ENCODE data around the gene NRG3.

The NRG3 gene

GRCh38 chr10:82643601-82644000 lies 768.6 kb downstream of the NRG3 start:
- no peak for TF ChIP-seq CTCF (IDR thresholded peaks at IDR 0.05)
- Histone ChIP-seq H3K4me3 (no peak overlapping the region), H3K27ac (no peak overlapping the region)
- DNase-seq (ENCODE audit: low spot score) = no peak

DNA sequence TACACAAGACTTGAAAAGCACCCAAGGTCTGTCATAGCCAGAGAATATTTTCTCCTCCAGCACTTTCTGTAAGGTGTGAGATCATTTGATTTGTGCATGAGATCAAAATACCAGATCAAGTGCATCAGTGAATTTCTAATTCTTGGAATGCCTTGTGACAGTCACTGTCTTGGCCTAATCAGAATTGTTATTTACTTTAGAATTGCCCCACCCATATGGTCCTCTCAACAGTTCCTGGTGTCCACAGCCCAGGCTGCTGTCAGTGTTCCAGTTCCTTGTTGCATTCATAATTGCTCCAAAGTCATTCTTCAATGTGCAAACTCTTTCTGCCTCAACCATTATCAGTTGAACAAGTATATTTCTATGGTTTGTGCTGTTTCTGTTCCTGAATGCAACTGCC lies 770.2 kb downstream of the NRG3 start:
- TF ChIP-seq CTCF (IDR thresholded peaks at IDR 0.05) = no peak
- no peak overlapping the region for H3K4me3 ChIP-seq
- no peak for DNase-seq (ENCODE audit: low spot score)
- H3K27ac ChIP-seq = no peak overlapping the region

DNA sequence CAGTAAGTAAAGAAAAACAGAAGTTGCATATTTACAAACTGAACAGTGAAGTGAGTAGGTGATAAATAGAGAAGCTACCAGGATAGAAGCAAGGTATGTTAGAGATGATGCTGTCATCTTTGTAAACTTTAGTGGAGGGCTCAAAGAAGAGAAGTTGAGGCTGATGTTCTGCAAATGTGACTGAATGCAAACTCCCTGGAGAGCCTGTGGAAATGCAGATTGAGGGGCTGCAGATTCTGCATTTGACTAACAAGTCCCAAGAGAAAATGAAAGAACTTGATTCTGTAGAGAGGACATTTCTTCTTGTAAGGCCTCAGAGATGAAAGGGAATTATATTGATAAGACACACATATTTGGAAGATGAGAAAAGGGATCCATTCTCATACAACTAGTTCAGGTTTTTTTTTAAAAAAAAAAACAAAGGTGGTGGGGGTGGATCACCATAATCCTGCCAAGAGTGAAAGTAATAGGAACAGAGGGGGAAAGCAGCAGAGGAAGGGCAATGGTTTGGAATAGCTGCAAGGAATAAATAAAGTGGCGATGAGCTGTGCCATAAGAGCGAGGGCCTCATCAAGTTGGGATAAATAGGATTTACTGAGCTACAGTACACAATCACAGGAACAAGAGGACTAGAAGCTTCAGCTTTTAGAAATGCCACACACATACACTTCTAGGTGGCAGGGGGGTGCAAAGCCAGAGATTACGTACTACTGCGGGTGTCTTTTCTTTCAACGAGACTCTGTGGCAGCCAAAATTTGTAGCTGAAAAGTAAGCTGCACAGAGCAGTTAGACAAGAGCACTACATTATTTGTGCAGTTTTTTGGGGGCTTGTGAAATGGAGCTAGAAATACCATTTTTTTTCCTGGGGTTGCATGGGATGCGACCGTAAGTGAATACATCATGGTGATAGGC lies 778.5 kb downstream of the NRG3 start:
- no peak for TF ChIP-seq CTCF (IDR thresholded peaks at IDR 0.05)
- no peak for DNase-seq (ENCODE audit: low spot score)
- H3K4me3 ChIP-seq = no peak overlapping the region

GRCh38 chr10:82660205-82660604 lies 785.2 kb downstream of the NRG3 start:
- Histone ChIP-seq H3K4me3 (no peak overlapping the region), H3K27ac (no peak overlapping the region)
- DNase-seq (ENCODE audit: low spot score) = no peak
- TF ChIP-seq CTCF (IDR thresholded peaks at IDR 0.05) = no peak

More for the DNA sequence above, 778.5 kb downstream of the NRG3 start:
- H3K27ac ChIP-seq = no peak overlapping the region

GRCh38 chr10:82660986-82661385 lies 786.0 kb downstream of the NRG3 start:
- no peak overlapping the region for H3K27ac ChIP-seq
- TF ChIP-seq CTCF (IDR thresholded peaks at IDR 0.05) = no peak
- no peak overlapping the region for H3K4me3 ChIP-seq
- DNase-seq (ENCODE audit: low spot score) = no peak

GRCh38 chr10:82661701-82662100 lies 786.7 kb downstream of the NRG3 start:
- TF ChIP-seq CTCF (IDR thresholded peaks at IDR 0.05) = no peak
- DNase-seq (ENCODE audit: low spot score) = no peak
- no peak overlapping the region for H3K4me3 ChIP-seq

More at GRCh38 chr10:82661701-82662100, 786.7 kb downstream of the NRG3 start:
- no peak overlapping the region for H3K27ac ChIP-seq
